ENCODE data around the gene SPACA4. TPM values are rescaled to one million over a fixed set of nuclear protein-coding genes. Genes with fewer than 3 reads are reported as not detected.

Gene SPACA4
- total RNA-seq, 3 donors from 2014 or later (not counting 1 experiment from before 2014, with no cell fraction given), result not detected

DNA sequence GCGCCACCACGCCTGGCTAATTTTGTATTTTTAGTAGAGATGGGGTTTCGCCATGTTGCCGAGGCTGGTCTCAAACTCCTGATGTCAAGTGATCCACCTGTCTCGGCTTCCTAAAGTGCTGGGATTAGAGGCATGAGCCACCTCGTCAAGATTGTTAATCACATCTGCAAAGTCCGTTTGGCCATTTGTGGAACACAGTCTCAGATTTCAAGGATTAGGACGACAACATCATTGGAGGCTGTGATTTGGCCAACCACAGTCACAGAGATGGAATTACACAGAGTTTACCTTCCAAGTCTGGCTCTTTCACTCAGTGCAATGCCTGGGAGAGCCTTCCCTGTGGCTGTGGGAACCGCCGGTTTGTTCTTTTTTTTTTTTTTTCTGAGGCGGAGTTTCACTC is 36.7 kb upstream of the SPACA4 start:
- H3K27me3 Mint-ChIP-seq (ENCODE audit: low read depth in 2 of 2), result peaks cover 0 to 5% of the 10 kb centered on the region in 2 donors
- H3K27me3 ChIP-seq (ENCODE audit: control insufficient read depth, insufficient read depth, low read length), result no peaks in the 10 kb centered on the region
- WGBS (ENCODE audit: insufficient coverage), result 70% methylated on average over 11 of the region's 11 CpGs
- H3K4me1 Mint-ChIP-seq, result no peaks in the 10 kb centered on the region
- no peaks in the 10 kb centered on the region for H3K4me1 ChIP-seq (ENCODE audit: control insufficient read depth, insufficient read depth, low read length)
- no peak overlapping the region for H3K4me3 ChIP-seq (ENCODE audit: low read length)
- no peak overlapping the region for H3K4me3 Mint-ChIP-seq
- intact Hi-C loops (cut with micrococcal nuclease), result no loop called here
- no peaks in the 10 kb centered on the region for H3K9me3 Mint-ChIP-seq
- ATAC-seq, result no peak
- H3K27ac Mint-ChIP-seq, result no peak overlapping the region
- H3K36me3 Mint-ChIP-seq, result no peaks in the 10 kb centered on the region
- no peak for DNase-seq
- H3K36me3 ChIP-seq (ENCODE audit: control insufficient read depth, insufficient read depth, low read length), result no peaks in the 10 kb centered on the region
- TF ChIP-seq, protein P1, sequence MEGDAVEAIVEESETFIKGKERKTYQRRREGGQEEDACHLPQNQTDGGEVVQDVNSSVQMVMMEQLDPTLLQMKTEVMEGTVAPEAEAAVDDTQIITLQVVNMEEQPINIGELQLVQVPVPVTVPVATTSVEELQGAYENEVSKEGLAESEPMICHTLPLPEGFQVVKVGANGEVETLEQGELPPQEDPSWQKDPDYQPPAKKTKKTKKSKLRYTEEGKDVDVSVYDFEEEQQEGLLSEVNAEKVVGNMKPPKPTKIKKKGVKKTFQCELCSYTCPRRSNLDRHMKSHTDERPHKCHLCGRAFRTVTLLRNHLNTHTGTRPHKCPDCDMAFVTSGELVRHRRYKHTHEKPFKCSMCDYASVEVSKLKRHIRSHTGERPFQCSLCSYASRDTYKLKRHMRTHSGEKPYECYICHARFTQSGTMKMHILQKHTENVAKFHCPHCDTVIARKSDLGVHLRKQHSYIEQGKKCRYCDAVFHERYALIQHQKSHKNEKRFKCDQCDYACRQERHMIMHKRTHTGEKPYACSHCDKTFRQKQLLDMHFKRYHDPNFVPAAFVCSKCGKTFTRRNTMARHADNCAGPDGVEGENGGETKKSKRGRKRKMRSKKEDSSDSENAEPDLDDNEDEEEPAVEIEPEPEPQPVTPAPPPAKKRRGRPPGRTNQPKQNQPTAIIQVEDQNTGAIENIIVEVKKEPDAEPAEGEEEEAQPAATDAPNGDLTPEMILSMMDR (IDR thresholded peaks at IDR 0.05), result no peak
- H3K9me3 ChIP-seq (ENCODE audit: control insufficient read depth, insufficient read depth, low read length), result no peaks in the 10 kb centered on the region
- H3K27ac ChIP-seq (ENCODE audit: low read length), result no peak overlapping the region

DNA sequence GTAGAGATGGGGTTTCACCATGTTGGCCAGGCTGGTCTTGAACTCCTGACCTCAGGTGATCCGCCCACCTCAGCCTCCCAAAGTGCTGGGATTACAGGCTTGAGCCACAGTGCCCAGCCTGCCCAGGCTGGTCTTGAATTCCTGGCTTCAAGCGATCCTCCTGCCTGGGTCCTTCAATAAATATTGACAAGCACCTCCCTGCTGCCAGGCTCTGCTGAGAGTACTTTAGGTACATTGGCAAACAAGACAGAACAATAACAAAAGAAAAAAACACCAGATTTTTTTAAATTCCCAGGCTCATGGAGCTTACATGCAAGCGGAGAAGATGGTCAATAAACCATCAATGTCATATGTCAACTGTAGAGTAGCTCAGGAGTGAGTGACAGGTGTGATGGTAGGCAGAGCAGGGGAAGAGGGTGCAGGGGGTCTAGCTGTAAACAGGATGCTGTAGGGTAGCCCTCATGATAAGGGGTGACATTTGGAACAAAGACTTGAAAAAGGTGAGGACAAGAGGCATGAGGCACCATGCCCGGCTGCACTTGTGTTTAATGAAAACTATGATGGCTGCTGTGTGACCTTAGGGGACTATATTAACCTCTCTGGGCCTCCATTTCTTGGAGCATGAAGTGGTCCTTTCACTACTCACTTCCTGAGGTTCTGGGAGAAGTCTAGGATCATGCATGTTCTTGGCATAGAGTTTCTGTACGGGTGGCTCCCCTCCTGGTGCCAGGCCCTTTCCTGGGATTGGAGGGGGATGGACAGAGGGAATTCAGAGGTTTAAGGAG is 35.0 kb upstream of the SPACA4 start:
- Mint-ChIP-seq H3K36me3 (no peaks in the 10 kb centered on the region), H3K27ac (no peak overlapping the region), H3K9me3 (no peaks in the 10 kb centered on the region), H3K4me3 (no peak overlapping the region), H3K27me3 (ENCODE audit: low read depth in 2 of 2) (peaks cover 0 to 5% of the 10 kb centered on the region in 2 donors), H3K4me1 (no peaks in the 10 kb centered on the region)
- Histone ChIP-seq H3K36me3 (ENCODE audit: control insufficient read depth, insufficient read depth, low read length) (no peaks in the 10 kb centered on the region), H3K4me3 (ENCODE audit: low read length) (no peak overlapping the region), H3K4me1 (ENCODE audit: control insufficient read depth, insufficient read depth, low read length) (no peaks in the 10 kb centered on the region), H3K27me3 (ENCODE audit: control insufficient read depth, insufficient read depth, low read length) (no peaks in the 10 kb centered on the region), H3K9me3 (ENCODE audit: control insufficient read depth, insufficient read depth, low read length) (no peaks in the 10 kb centered on the region), H3K27ac (ENCODE audit: low read length) (no peak overlapping the region)
- intact Hi-C loops (cut with micrococcal nuclease), result no loop called here
- TF ChIP-seq, protein P1 (IDR thresholded peaks at IDR 0.05), result no peak
- 93% methylated on average over 5 of the region's 5 CpGs for WGBS (ENCODE audit: insufficient coverage)
- DNase-seq (no peak), ATAC-seq (no peak)

- TF ChIP-seq, protein P1 (IDR thresholded peaks at IDR 0.05), result no peak
- ATAC-seq, result no peak
- H3K9me3 Mint-ChIP-seq, result no peaks in the 10 kb centered on the region
- no peaks in the 10 kb centered on the region for H3K27me3 ChIP-seq (ENCODE audit: control insufficient read depth, insufficient read depth, low read length)
- H3K4me3 Mint-ChIP-seq, result no peak overlapping the region
- no peaks in the 10 kb centered on the region for H3K4me1 ChIP-seq (ENCODE audit: control insufficient read depth, insufficient read depth, low read length)
- peaks cover 0 to 5% of the 10 kb centered on the region in 2 donors for H3K27me3 Mint-ChIP-seq (ENCODE audit: low read depth in 2 of 2)
- no peaks in the 10 kb centered on the region for H3K9me3 ChIP-seq (ENCODE audit: control insufficient read depth, insufficient read depth, low read length)
- 92% methylated on average over 12 of the region's 12 CpGs for WGBS (ENCODE audit: insufficient coverage)
- no peak overlapping the region for H3K4me3 ChIP-seq (ENCODE audit: low read length)
- H3K27ac ChIP-seq (ENCODE audit: low read length), result no peak overlapping the region
- no peak for DNase-seq
- no peak overlapping the region for H3K27ac Mint-ChIP-seq
- no peaks in the 10 kb centered on the region for H3K36me3 Mint-ChIP-seq
- no peaks in the 10 kb centered on the region for H3K36me3 ChIP-seq (ENCODE audit: control insufficient read depth, insufficient read depth, low read length)
- intact Hi-C loops (cut with micrococcal nuclease), result no loop called here
- H3K4me1 Mint-ChIP-seq, result no peaks in the 10 kb centered on the region
Measured at GRCh38 chr19:48573163-48573505, 33.4 kb upstream of the SPACA4 start.

Data from natural killer cell (primary cell).